HG02759 (cell line): ENCODE data around the gene SELE.

Experiments
- ATAC-seq: cut with Tn5 transposase; IDR thresholded peaks from one replicate; pipeline ENCODE4 v1.9.1; 2021; ENCODE audit warnings: mild to moderate bottlenecking, moderate library complexity; ENCODE audit not compliant: unreplicated experiment

SELE gene, protein sequence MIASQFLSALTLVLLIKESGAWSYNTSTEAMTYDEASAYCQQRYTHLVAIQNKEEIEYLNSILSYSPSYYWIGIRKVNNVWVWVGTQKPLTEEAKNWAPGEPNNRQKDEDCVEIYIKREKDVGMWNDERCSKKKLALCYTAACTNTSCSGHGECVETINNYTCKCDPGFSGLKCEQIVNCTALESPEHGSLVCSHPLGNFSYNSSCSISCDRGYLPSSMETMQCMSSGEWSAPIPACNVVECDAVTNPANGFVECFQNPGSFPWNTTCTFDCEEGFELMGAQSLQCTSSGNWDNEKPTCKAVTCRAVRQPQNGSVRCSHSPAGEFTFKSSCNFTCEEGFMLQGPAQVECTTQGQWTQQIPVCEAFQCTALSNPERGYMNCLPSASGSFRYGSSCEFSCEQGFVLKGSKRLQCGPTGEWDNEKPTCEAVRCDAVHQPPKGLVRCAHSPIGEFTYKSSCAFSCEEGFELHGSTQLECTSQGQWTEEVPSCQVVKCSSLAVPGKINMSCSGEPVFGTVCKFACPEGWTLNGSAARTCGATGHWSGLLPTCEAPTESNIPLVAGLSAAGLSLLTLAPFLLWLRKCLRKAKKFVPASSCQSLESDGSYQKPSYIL

DNA sequence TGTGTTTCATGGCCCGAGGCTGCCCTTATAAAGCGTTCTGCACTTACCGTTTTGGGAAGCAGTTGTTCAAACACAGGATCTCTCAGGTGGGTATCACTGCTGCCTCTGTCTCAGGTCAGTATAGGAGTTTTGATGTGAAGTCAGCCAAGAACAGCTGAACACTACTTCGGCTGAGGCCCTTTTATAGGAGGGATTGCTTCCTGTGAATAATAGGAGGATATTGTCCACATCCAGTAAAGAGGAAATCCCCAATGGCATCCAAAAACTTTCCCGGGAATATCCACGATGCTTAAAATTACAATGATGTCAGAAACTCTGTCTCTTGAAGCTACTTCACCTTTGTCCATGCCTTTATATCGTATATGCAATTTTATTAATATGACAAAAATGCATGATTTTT, at the start of gene SELE:
SELE (minus strand) TSS at position 156 of the 400 bp plus-strand sequence. CDS start 467 bp downstream, outside the sequence.
- no peak for ATAC-seq

DNA sequence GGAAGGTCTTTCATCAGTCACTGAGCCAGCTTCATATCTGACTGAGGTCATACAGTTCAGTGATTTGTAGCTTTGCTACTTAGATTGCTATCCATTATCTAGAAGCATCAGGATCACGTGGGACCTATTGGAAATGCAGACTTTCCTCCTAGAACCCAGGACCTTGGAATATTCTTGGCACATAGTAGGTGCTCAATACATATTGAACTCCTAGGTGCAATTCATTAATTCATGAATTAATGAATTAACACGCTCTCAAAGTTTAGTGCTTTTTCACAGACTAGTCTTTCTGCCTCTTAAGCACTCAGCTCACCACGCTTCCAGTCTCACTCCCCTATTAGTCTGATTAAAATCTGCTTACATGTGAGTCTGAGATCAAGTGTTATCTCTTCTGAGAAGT, 48.7 kb upstream of the SELE start:
- no peak for ATAC-seq

DNA sequence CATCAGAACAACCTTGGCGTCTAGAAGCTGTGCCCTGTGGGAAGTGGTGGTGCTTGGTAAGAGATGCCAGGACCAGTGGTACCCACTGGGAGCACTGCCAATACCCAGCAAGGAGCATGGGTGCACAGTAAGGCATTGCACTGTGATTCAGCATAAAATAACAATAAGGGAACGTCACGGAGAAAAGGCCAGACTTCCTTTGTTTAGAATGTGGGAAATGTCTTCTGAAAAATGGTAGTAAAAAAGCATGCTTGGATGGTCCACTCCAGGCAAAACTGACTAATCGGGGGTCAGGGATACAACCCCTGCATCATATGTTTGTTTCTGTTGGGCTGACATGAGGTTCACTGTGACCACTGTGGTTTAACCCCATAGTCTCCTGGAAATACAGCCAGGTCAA, 46.1 kb upstream of the SELE start:
- no peak for ATAC-seq

DNA sequence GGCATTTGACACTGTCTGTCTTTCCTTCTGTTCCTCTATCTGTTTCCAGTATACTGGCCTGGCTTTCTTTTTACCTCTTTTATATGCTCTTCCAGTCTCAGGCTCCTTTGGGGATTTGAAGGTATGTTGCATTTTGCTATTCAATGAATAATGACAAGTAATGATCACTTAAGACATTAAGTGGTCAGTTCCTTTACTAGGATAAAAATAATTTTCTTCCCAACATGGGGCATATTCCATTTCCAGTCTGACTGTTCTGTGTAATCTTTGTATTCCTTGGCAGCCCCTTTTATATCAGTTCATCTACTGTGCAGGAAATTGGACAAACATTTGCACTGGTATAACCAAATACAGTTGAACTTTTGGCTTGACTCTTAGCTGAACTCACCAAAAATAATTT, 45.3 kb upstream of the SELE start:
- no peak for ATAC-seq

DNA sequence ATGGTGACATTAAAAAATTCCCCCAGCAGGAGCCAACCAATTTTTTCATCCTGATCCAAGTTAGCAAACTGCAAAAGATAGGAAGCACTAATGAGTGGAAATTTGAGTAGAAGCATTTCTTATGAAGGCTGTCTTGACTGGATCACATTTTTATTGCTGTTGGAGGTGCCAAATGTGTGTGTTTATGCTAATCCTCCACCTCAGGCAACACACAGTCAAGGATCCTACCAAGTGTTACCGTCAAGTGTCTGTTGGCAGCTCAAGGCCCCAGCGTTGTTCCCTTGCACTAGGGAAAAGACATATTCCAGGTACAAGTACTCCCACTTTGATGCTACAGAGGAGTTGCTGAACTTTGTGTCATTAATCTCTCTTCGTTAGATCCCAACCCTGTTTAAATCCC, 42.6 kb upstream of the SELE start:
- ATAC-seq: no peak

DNA sequence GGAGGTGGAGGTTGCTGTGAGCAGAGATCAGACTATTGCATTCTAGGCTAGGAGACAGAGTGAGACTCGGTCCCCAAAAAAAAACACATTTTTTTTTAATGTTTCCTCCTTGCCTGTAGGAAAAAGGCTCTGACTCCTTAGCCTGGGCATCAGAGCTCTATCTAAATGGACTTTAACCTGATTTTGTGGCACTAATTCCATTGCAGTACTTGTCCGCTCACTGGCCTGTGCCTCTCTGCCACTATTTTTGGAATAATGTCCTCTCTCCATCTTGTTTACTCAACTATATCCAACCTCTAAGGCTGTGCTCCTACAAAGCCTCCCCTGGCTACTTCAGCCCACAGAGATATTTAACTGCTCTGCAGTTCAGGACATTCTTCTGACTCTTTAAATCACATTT, 34.3 kb upstream of the SELE start:
- no peak for ATAC-seq

DNA sequence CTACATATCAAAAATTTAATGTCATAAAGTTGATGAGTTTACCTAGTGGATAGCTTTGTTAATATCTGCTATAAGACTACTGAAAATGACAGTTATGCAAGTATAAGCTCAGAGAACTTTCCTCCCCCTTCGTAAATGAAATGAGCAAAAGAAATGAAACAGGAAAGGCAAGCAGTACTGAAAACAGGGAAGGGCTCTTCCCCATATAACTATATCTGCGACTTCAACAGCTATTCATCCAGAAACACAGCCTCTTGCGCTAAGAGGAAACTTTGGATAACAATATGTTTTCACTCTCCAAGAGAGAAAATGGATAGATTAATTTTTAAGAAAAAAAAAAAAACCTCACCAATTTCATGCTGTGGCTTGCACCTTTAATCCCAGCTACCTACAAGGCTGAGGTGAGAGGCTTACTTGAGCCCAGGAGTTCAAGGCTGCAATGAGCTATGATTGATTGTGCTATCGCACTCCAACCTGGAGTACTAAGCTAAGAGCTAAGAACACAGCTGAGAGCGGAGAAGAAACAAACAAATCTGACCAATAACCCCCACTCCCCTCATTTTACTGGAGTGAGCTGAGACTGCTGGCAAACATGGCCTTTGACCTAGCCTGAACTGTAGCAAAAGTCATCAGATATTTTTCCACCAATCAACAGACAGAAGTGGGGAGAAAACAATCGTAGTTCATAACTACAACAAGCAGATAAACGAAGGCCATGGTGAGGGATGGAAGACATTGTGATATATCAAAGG, 31.9 kb upstream of the SELE start:
- ATAC-seq: no peak

DNA sequence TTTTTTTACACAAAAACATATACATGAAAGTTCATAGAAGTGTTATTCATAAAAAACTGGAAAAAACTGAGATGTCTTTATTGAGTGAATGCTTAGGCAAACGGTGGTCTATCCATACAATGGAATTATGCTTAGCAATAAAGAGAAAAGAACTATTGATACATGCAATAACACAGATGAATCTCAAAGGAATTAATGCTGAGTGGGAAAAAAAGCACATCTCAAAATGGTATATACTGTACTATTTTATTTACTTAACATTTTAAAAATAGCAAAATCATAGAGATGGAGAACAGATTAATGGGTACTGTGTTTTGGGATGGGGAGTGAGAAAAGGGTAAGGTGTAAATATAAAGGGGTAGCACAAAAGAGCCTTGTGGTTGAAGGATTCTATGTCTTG, 31.0 kb upstream of the SELE start:
- ATAC-seq: no peak

DNA sequence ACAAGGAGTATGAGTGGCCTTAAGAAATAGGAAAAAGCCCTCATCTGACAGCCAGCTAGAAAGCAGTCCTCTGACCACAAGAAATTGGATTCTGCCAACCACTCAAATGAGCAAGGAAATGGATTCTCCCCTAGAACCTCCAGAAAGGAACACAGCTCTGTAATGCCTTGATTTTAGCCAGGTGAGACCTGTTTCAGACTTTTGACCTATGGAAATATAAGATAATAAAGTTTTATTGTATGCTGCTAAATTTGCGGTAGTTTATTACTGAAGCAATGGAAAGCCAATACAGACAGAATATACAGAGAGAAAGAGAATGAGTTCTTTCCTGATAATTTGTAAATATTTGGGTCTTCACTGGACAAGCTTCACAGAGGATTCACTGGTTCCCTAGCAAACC, 28.8 kb upstream of the SELE start:
- no peak for ATAC-seq

DNA sequence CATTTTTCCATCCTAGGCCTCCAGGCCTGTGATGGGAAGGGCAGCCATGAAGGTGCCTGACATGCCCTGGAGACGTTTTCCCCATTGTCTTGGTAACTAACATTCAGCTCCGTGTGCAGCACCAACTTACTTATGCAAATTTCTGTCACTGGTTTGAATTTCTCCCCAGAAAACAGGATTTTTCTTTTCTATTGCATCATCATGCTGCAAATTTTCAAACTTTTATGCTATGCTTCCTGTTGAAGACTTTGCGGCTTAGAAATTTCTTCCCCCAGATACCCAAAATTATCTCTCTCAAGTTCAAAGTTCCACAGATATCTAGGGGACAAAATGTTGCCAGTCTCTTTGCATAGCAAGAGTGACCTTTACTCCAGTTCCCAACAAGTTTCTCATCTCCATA, 25.2 kb upstream of the SELE start:
- ATAC-seq: no peak

DNA sequence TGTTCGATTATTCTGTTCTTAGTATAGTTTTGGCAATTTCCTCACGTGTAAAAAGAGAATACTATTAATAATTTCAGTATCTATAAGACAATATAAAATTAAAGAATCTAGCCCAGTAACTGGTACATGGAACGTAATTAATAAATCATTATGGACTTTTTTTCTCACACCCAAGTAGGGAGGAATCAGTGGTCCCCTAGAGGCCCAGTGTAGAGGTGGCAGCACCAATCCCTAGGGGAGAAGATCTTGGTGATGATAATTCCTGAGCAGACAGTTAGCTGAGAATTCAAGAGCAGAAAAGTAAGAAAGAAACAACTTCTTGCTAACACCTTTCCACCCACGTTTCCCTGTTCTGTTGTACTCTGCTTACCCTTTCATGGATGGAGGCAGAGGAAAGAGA, 19.7 kb upstream of the SELE start:
- ATAC-seq: no peak

DNA sequence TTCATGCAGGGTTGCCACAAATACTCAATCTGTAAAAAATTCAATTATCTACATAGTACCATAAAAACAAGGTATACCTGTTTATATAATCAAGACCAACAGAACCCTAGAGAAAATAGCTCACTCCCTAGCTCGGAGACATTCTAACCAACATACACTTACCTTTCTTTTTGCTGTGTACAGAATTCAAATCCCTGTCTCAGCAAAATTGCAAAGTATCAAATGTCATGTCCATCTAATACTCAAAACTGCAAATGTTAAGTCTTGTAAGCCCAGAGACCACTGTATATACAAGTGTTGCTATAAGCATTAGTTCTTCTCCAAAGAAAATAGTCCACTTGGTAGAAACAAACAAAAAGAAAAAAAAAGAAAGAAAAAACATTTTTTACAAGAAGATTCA, 16.2 kb upstream of the SELE start:
- no peak for ATAC-seq

DNA sequence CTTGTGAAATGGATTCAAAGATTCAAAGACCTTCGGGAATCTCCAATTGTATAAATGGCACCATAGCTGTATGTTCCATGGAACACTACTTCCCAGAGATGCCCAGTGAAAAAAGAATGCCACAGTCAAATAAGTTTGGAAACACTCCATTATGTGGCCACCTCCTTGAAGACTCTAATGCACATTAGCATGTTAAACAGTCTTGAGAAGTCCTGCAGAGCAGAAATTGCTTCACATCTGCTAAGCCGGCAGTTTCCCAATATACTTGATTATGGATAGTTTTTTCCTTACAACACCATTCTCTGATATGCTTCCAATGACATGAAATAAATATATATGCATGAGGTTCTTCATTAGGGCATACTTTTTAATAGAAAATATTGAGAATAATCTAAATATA, 12.7 kb upstream of the SELE start:
- no peak for ATAC-seq

DNA sequence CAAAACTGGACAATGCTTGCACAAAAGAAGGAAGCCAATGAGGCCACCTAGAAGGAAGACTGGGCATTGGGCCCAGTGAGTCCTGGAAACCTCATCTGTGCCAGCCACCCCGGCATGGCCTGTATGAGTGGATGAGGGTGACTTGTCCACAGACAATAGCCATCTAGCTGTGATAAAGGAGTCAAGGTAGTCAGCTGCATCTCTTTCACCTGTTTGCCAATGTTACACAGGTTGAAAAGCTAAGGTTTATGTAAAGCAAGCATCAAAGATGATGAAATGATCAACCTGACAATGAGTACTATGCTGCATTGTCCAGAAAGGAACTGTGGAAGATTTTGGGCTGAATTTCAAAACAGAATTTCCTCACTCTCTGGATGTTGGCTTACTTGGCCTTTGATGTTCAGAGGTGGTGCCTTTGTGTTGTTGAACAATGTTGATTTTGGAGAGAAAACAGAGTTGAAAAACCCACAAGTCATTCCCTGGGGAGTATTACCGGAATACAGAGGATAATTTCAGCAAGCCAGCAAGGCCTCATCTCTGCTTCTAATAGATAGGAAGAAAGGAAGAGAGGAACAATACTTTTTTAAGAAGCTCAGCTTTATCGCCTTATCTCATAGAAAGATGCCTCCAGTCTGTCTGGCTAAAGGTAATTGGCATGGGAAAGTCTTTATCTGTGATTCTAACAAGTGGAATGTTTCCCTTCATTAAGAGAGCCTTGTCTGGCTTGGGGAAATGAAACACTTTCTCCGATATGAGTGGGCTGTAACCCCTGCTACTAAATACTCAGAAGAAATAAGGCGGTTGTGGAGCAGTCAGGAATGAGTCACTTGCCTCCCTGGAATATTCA, 11.4 kb upstream of the SELE start:
- ATAC-seq: no peak

DNA sequence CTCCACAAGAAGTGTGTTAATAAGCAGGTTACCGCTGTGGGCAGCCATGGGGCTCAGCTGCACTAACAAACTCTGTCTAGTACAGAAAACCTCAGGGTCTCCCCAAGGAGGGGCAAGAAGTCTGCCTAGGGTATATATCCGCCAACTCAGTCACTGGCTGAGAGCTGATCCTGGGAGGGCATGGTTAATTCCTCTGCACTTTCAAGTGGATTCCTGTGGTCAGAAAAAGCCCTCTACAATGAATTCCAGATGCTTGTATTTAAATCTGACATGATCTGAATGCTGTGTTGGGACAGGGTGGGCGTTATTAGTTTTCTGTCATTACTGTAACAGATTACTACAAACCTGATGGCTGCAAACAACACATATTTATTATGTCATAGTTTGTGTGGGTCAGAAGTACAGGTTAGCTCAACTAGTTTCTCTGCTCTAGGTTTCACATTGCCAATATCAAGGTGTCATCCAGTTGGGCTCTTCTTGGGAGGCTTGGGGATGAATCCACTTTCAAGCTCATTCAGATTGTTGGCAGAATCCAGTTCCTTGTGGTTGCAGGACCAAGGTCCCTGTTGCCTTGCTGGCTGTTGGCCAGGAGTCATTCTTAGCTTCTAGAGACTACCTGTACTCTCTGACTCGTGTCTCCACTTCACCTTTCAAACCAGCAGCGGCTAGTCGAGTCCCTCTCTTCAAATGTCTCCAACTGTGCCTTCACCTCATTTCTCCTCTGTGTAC, 8.0 kb upstream of the SELE start:
- ATAC-seq: no peak

DNA sequence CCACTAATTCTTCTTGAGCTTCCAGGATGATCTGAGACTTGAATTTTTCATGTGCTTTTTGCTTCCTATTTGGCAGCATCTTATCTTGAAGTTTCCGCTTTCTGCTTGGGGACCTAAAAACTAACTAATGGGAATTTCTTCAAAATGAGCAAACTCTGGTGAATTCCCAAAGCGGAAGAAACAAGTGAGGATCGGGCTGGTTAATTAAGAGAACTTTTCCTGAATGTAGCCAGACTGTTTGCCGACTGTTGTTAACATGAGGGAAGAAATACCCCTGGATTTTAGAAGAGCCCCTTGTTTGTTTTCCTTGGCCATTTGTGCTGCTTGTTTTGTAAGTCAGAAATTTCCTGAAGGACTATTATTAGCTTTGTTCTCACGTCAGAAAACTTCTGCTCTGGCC, 6.1 kb upstream of the SELE start:
- no peak for ATAC-seq

DNA sequence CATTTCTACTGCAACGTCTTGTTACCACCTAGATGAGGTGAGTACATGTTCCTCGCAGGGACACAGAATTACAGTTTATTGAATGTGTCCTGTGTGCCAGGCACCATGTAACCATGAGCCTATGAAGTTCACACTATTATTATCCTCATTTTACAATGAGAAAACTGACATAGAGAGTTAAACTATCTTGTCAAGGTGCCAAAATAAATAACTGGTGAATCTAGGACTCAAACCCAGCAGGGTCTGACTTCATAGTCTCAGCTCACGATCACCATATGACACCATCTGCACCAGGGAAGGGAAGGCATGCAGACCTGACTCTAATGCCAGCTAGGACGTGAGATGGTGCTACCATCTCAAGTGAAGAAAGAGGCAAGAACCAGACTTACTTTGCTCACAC, 2.4 kb downstream of the SELE start:
- no peak for ATAC-seq

DNA sequence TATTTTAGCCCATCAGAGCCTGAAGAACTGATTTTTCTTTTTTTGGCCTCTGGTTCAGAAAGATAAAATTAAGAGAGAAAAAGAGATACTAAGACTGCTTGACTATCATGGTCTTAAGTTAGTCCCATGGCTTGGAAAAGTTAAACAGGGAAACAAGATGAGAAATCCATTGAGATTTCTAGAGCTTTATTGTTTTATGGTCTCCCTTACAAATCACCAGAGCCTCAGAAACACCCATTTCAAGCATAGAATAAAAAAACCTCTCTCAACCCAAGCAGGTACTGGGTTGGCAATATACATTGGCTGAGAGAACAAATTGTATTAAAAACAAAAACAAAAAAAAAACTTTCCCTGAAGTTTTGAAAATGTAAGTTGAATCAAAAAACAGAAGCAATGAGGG, 3.9 kb downstream of the SELE start:
- no peak for ATAC-seq

DNA sequence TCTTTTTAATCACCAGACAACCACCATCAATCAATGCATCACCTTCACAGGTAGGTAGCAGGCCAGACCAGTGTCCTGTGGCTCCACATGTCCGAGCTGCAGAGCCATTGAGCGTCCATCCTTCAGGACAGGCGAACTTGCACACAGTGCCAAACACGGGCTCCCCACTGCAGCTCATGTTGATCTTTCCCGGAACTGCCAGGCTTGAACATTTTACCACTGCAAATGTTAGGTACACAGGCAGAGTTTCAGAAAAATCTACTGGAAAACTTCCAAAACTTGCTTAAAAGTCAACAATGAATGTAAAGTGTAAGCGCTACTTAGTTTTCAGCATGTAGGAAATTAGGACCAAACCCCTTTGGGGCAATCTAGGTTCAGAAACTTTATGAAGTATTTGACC, 6.6 kb downstream of the SELE start:
- ATAC-seq: no peak

DNA sequence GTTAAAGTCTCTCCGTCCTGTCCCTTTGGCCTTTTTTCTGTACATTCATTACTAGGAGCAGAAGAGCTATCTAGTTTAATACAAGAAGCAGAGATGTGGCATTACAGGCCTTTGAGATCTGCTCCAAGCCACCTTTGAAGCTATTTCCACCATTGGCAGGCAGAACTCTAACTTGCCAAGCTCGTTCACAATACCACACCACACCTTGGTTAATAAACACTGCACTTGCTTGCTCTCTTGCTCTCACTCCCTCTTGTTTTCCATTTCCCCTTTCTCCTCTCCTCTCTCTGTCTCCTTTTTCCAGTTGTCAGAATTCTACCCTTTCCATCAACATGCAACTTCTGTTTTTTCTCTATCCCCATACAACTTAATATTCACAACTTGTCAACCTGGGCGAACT, 7.0 kb downstream of the SELE start:
- no peak for ATAC-seq

DNA sequence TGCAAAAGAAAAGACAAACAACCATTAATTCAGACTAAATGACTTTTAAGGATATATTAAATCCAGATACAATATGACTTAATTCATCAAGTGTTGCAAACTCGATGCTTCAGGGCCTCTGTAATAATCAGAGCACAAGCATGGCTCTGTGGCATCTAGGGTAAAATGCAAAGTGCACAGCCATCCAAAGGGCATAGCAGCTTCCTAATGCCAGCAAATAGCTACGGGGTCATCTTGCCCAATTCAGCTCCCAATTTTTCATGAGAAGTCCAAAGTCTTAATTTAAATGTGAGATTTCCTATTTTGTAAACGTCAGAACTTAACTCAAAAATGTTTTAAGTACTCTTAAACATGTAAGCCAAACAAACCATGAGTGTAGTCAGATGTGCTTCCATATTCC, 7.9 kb downstream of the SELE start:
- no peak for ATAC-seq
